Transverse colon (tissue), 4 donors: ENCODE results near the gene THAP7.

Experiments
- CTCF ChIP-seq, 5 experiments: fragments of 200-600 bp in 3 of 5; fragments of 450-650 bp in 2 of 5; sonication (generic) in 3 of 5; IDR thresholded peaks; 1 replicate in 2 of 5; 2 replicates in 3 of 5; pipeline ENCODE4 v1.5.1; 2016 to 2017; ENCODE audit warnings: antibody characterized with exemption in 5 of 5, inconsistent platforms in 3 of 5, mild to moderate bottlenecking in 2 of 5, moderate library complexity in 1 of 5
- POLR2AphosphoS5 ChIP-seq, 3 donors: sonication (generic); formaldehyde crosslinking; IDR thresholded peaks; one replicate each; pipeline ENCODE4 v1.6.1; 2016; ENCODE audit warnings: antibody characterized with exemption in 3 of 3

DNA sequence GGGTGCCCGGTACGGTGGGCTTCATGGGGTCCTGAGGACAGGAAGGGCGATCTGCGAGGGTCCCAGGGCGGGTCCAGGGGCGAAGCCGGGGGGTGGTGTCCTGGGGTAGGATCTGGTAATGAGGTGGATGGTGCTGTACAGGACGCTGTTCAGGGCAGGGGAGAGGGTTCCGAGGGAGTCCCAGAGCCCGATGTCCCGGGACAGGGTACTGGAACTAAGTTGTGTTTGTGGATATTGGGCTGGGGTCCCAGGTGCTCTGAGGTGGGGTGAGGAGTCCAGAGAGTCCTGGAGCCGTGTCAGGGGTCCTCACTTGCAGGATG, 19.4 kb downstream of the THAP7 start:
- no peak for TF ChIP-seq CTCF (IDR thresholded peaks at IDR 0.05)
- TF ChIP-seq POLR2AphosphoS5 (IDR thresholded peaks at IDR 0.05) = no peak
